Measurements from ENCODE around the gene USP4. TPM values are rescaled to one million over a fixed set of nuclear protein-coding genes. Genes with fewer than 3 reads are reported as not detected.
A peak's percentile ranks its signal among the peaks of the same experiment; 100 is the strongest.
"Not testable (repeated sequence)": the region's sequence is repeated elsewhere in the genome, so short reads cannot be mapped to it uniquely, and the experiment has no call there.

USP4 gene
- total RNA-seq, 4 donors from 2014 or later, result 8.1 to 29.6 (median 19.3) TPM

GRCh38 chr3:49237344-49237743 lies 102.5 kb downstream of the USP4 start:
- intact Hi-C loops (cut with DNase I), result no loop called here
- no peak for DNase-seq
- 70 to 79% methylated on average over 3 of the region's 3 CpGs for WGBS, 2 donors

GRCh38 chr3:49236226-49236625 lies 103.6 kb downstream of the USP4 start:
- Histone ChIP-seq H3K4me1 (peaks cover 0 to 30% (median 15%) of the 10 kb centered on the region in 3 donors), H3K4me3 (no peak overlapping the region), H3K9me3 (peaks cover 0 to 40% (median 23%) of the 10 kb centered on the region in 3 donors), H3K27ac (no peak overlapping the region), H3K27me3 (no peaks in the 10 kb centered on the region), H3K36me3 (no peaks in the 10 kb centered on the region)
- no peak for DNase-seq
- intact Hi-C loops (cut with DNase I), result no loop called here
- no peak for TF ChIP-seq POLR2A (IDR thresholded peaks at IDR 0.05)
- no peak for TF ChIP-seq CTCF (IDR thresholded peaks at IDR 0.05)

More at GRCh38 chr3:49237344-49237743, 102.5 kb downstream of the USP4 start:
- Histone ChIP-seq H3K4me3 (no peak overlapping the region), H3K27ac (peak overlapping the region; percentile 2 to 90 (median 82)), H3K36me3 (no peaks in the 10 kb centered on the region), H3K27me3 (no peaks in the 10 kb centered on the region), H3K4me1 (peaks cover 0 to 30% (median 15%) of the 10 kb centered on the region in 3 donors), H3K9me3 (peaks cover 0 to 29% (median 23%) of the 10 kb centered on the region in 3 donors)
- TF ChIP-seq CTCF (IDR thresholded peaks at IDR 0.05), result no peak
- TF ChIP-seq POLR2A (IDR thresholded peaks at IDR 0.05), result no peak

GRCh38 chr3:49228817-49229216 lies 111.0 kb downstream of the USP4 start:
- peaks cover 0 to 69% (median 38%) of the 10 kb centered on the region in 3 donors for H3K9me3 ChIP-seq
- H3K4me1 ChIP-seq; H3K4me3 ChIP-seq; intact Hi-C loops (cut with DNase I); H3K27ac ChIP-seq; H3K27me3 ChIP-seq; H3K36me3 ChIP-seq; DNase-seq: not testable (repeated sequence)
- WGBS, 2 donors, result 95 to 100% methylated on average over 5 of the region's 5 CpGs

Small RNA genes within 50 kb of the gene (small RNA-seq; reads per million reads assigned to genes)
- gene AC121247.2, result 0 reads per million in 4 donors
- gene MIR4271, result 0 reads per million in 4 donors
- gene RF00019, result 0 reads per million in 4 donors

Other genes starting within 250 kb of the USP4 start
- gene QRICH1, start 246.0 kb downstream of the USP4 start, total RNA-seq, result 10 to 100 TPM; 36.8 to 85.6 (median 49.1) TPM
- 100 to 1,000 TPM; 236 to 290 (median 265) TPM for gene QARS1, start 235.3 kb downstream of the USP4 start, total RNA-seq
- gene USP19, start 219.2 kb downstream of the USP4 start, total RNA-seq, result 10 to 100 TPM; 37.8 to 52.3 (median 40.7) TPM
- gene LAMB2, start 207.0 kb downstream of the USP4 start, total RNA-seq, result 100 to 1,000 TPM in 3 of 4 donors, 10 to 100 TPM in 1; 66.0 to 319 (median 175) TPM
- gene CCDC71, start 173.7 kb downstream of the USP4 start, total RNA-seq, result 10 to 100 TPM; 17.0 to 31.1 (median 23.1) TPM
- gene KLHDC8B, start 168.5 kb downstream of the USP4 start, total RNA-seq, result 10 to 100 TPM; 18.0 to 58.6 (median 46.3) TPM
- gene C3orf62, start 62.8 kb downstream of the USP4 start, total RNA-seq, result 1 to 10 TPM; 1.8 to 3.6 (median 3.0) TPM
- 100 to 1,000 TPM; 126 to 400 (median 228) TPM for gene GPX1, start 18.3 kb upstream of the USP4 start, total RNA-seq
- gene RHOA, start 71.9 kb upstream of the USP4 start, total RNA-seq, result 100 to 1,000 TPM; 290 to 421 (median 345) TPM
- 10 to 100 TPM; 10.9 to 17.8 (median 16.0) TPM for gene TCTA, start 72.4 kb upstream of the USP4 start, total RNA-seq
- gene AMT, start 82.4 kb upstream of the USP4 start, total RNA-seq, result 1 to 10 TPM in 3 of 4 donors, under 1 TPM in 1; 0.80 to 1.7 (median 1.2) TPM
- 1 to 10 TPM; 1.8 to 7.6 (median 3.3) TPM for gene NICN1, start 89.3 kb upstream of the USP4 start, total RNA-seq
- 10 to 100 TPM; 36.2 to 74.2 (median 51.3) TPM for gene DAG1, start 130.2 kb upstream of the USP4 start, total RNA-seq
- under 1 TPM; 0.11 to 0.19 (median 0.16) TPM for gene BSN, start 214.4 kb upstream of the USP4 start, total RNA-seq

Measured in esophagus squamous epithelium (tissue), 5 donors.